Activated CD8-positive, alpha-beta T cell treated with anti-CD3 and anti-CD28 coated beads, Interleukin-2, amount 10 ng/mL, durations not matched to agents 7 days and 5 days (primary cell): Measurements from ENCODE around the gene OVOL1. TPM values are rescaled to one million over a fixed set of nuclear protein-coding genes. Genes with fewer than 3 reads are reported as not detected.
"Not testable (repeated sequence)": the region's sequence is repeated elsewhere in the genome, so short reads cannot be mapped to it uniquely, and the experiment has no call there.

ENCODE experiments used
- ATAC-seq: fragments of 150-1000 bp; cut with Tn5 transposase; one replicate; pipeline ENCODE4 v1.10.0; 2021; ENCODE audit warnings: moderate library complexity
- CTCF ChIA-PET: fragments of 350-600 bp; sonication (Branson Sonifier 250); formaldehyde crosslinking; loops from one replicate; lab custom pipeline; 2021; ENCODE audit warnings: antibody characterized with exemption; lab: Charles Lee
- POLR2A ChIA-PET: fragments of 350-600 bp; sonication (Branson Sonifier 250); formaldehyde crosslinking; loops from one replicate; lab custom pipeline; 2021; ENCODE audit warnings: antibody characterized with exemption; lab: Charles Lee
- DNase-seq: peaks from one replicate; pipeline ENCODE4 v3.0.0-alpha.2; 2020
- H3K27ac Mint-ChIP-seq: one replicate; pipeline ENCODE4 v1.8.0; 2021; ENCODE audit warnings: mild to moderate bottlenecking, mixed read lengths
- H3K27me3 Mint-ChIP-seq: one replicate; pipeline ENCODE4 v1.8.0; 2021; ENCODE audit warnings: low read depth, mixed read lengths
- H3K36me3 Mint-ChIP-seq: one replicate; pipeline ENCODE4 v1.8.0; 2021; ENCODE audit warnings: low read depth, mixed read lengths
- H3K4me1 Mint-ChIP-seq: one replicate; pipeline ENCODE4 v1.8.0; 2021; ENCODE audit warnings: low read depth, mixed read lengths
- H3K4me3 Mint-ChIP-seq: one replicate; pipeline ENCODE4 v1.8.0; 2021; ENCODE audit warnings: mild to moderate bottlenecking, mixed read lengths
- H3K9me3 Mint-ChIP-seq: one replicate; pipeline ENCODE4 v1.8.0; 2022; ENCODE audit warnings: mixed read lengths; ENCODE audit not compliant: insufficient read depth
- total RNA-seq, 2 experiments: library from RNA; stranded (reverse); gene quantifications; one replicate each; pipeline ENCODE4 v1.2.3, GENCODE V29; 2021

OVOL1 gene
- total RNA-seq, 2 experiments from 2014 or later: 0.08 TPM; not detected in 1

DNA sequence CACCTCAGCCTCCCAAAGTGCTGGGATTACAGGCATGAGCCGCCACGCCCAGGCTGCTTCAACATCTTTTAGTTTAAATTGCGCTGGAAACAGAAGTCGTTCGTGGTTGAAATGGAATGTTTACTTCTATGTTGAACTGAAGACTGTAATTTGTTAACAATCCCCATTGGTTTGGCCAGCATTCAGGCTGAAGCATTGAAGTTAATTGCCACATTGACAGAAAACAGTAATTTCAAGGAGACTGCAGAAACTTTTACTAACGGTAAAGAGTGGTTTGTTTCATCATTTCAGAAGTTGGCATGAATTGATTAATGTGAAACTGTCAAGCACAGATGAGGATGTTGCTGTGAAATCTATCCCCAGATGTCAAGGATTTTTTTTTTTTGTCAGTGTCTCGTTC is 20.3 kb upstream of the OVOL1 start:
- CTCF ChIA-PET: interaction anchor here (4.2 kb wide), 1 partner anchor 12 kb away, joined by 25 read pairs; no protein-coding TSS in a partner anchor
- Mint-ChIP-seq H3K27me3 (peaks cover 1% of the 10 kb centered on the region), H3K27ac (no peak overlapping the region), H3K36me3 (no peaks in the 10 kb centered on the region), H3K4me1 (peaks cover 6% of the 10 kb centered on the region), H3K9me3 (no peaks in the 10 kb centered on the region), H3K4me3 (no peak overlapping the region)
- POLR2A ChIA-PET: no interaction called here
- DNase-seq (peak; percentile 9), ATAC-seq (no peak)

DNA sequence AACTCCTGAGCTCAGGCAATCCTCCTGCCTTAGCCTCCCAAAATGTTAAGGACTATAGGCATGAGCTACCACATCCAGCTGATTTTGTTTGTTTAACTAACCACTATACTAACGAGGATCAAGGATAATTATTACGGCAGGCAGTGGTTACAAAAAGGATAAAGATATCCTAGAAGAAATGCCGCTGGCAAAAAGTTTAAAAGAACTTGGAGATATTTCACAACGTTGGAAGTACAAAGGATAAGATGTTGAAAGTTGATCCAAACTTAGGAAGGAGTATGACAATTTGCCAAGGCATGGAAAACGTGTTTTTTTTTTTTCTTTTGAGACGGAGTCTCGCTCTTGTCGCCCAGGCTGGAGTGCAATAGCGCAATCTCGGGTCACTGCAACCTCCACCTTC is 19.5 kb upstream of the OVOL1 start:
- no peaks in the 10 kb centered on the region for H3K27me3 Mint-ChIP-seq
- POLR2A ChIA-PET: no interaction called here
- DNase-seq: no peak

DNA sequence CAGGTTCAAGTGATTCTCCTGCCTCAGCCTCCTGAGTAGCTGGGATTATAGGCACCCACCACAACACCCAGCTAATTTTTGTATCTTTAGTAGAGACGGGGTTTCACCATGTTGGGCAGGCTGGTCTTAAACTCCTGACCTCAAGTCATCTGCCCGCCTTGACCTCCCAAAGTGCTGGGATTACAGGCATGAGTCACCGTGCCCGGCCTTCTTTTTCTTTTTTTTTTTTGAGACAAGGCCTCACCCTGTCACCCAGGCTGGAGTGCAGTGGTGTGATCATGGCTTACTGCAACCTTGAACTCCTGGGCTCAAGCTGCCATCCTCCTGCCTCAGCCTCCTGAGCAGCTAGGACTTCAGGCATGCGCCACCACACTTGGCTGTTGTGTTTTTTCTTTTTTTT is 19.1 kb upstream of the OVOL1 start:
- H3K4me1 Mint-ChIP-seq, POLR2A ChIA-PET, ATAC-seq, H3K27me3 Mint-ChIP-seq, H3K4me3 Mint-ChIP-seq, H3K36me3 Mint-ChIP-seq, H3K9me3 Mint-ChIP-seq, H3K27ac Mint-ChIP-seq: not testable (repeated sequence)
- CTCF ChIA-PET: interaction anchor here (1.3 to 4.2 kb wide), 3 partner anchors 11 to 62 kb away, joined by 3 to 25 read pairs (median 3); partner anchors contain the start of gene KAT5
- DNase-seq: peak; percentile 8

More for the DNA sequence above, 19.5 kb upstream of the OVOL1 start:
- no peak overlapping the region for H3K4me3 Mint-ChIP-seq
- H3K36me3 Mint-ChIP-seq: no peaks in the 10 kb centered on the region
- H3K9me3 Mint-ChIP-seq: no peaks in the 10 kb centered on the region
- CTCF ChIA-PET: interaction anchor here (1.3 to 4.2 kb wide), 3 partner anchors 11 to 62 kb away, joined by 3 to 25 read pairs (median 3); partner anchors contain the start of gene KAT5
- H3K27ac Mint-ChIP-seq: no peak overlapping the region
- peaks cover 6% of the 10 kb centered on the region for H3K4me1 Mint-ChIP-seq
- ATAC-seq: no peak

DNA sequence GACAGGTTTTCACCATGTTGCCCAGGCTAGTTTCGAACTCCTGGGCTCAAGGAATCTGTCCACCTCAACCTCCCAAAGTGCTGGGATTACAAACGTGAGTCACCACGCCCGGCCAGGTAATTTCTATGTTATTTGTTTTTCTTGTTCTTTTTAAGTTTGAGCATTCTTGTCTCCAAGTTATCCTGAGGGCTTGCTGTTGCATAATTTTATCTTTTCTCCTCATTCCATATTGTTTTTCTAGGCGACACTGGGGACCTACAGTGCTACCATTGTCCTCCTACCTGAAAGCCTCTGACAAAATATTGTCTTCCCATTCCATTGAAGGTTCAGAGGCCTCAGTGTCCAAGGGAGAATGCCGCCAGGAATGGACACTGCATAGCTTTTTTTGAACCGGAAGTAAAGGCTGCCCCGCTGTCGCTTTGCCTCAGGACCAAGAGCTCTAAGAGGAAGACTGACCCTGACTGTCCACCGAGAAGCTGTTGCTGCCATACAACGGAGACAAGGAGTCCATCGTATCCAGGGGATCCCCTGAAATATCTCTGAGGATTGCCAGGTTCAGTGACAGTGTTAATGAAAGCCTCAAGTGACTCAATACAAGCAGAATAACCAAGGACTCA is 15.8 kb upstream of the OVOL1 start:
- ATAC-seq (no peak), DNase-seq (no peak)
- POLR2A ChIA-PET: interaction anchor here (1.2 to 2.4 kb wide), 2 partner anchors 9 to 59 kb away, joined by 5 to 10 read pairs; partner anchors contain the start of genes AP5B1 and KAT5
- Mint-ChIP-seq H3K4me3 (no peak overlapping the region), H3K4me1 (peaks cover 8% of the 10 kb centered on the region), H3K27ac (no peak overlapping the region), H3K36me3 (no peaks in the 10 kb centered on the region), H3K27me3 (no peaks in the 10 kb centered on the region), H3K9me3 (no peaks in the 10 kb centered on the region)
- CTCF ChIA-PET: interaction anchor here (0.8 to 3.2 kb wide), 17 partner anchors 9 to 274 kb away, joined by 3 to 49 read pairs (median 6); partner anchors contain the start of genes AP5B1, KAT5, MUS81 and RNASEH2C

DNA sequence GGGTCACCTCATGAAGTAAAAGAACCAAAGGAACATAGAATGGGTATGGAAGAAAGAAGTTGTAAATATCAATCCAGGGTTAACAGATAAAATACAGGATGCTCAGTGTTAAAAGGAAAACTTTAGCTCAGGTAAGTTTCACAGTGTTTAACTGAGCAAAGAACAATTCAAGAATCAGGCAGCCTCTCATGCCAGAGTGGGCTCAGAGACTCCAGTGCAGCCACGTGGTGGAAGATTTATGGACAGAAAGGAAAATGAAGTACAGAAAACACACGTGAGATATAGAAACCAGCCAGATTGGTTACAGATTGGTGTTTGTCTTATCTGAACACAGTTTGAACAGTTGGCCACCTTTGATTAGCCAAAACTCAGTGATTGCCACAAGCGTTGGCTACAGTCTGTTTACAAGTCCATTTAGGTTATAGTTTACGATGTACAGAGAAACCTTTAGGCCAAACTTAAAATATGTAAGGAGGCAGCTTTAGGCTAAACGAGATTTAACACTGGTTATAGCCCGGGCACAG is 15.2 kb upstream of the OVOL1 start:
- peaks cover 8% of the 10 kb centered on the region for H3K4me1 Mint-ChIP-seq
- no peaks in the 10 kb centered on the region for H3K27me3 Mint-ChIP-seq
- H3K36me3 Mint-ChIP-seq: peaks cover 2% of the 10 kb centered on the region
- H3K9me3 Mint-ChIP-seq: no peaks in the 10 kb centered on the region
- no peak for ATAC-seq
- ChIA-PET CTCF (interaction anchor here (1.4 to 3.2 kb wide), 8 partner anchors 8 to 60 kb away, joined by 4 to 49 read pairs (median 12); partner anchors contain the start of genes AP5B1, KAT5 and RNASEH2C), POLR2A (interaction anchor here (2.4 kb wide), 1 partner anchor 60 kb away, joined by 10 read pairs; the partner anchor contains the start of gene KAT5)
- no peak for DNase-seq
- no peak overlapping the region for H3K4me3 Mint-ChIP-seq
- no peak overlapping the region for H3K27ac Mint-ChIP-seq

DNA sequence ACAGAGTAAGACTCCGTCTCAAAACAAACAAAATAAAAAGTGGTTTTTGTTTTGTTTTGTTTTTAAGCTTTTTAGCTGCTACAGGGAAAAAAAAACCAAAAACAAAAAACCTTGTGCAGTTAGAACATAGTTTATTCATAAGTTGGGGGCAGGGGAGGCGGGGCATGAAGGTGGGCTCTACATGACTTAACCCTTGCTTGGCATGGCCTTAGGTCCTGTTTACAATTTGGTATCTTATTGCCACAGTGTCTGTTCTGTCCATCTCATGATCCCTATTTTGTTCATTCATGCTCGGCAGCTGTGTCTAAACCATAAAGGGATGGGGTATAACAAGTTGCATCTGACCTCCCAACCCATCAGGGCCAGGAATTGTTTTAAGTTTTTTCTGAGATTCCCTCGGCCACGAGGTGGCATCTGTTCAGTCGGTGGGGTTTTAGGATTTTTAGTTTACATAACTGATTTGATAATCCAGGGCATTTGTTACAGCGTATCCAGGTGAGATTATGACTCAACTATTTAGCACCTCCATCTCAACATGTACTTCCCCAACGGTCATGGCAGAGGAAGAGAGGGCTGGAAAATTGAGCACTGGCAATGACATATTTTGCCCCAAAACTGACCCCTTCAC is 13.0 kb upstream of the OVOL1 start:
- H3K36me3 Mint-ChIP-seq: peaks cover 14% of the 10 kb centered on the region
- ChIA-PET POLR2A (no interaction called here), CTCF (interaction anchor here (0.7 to 10.0 kb wide), 5 partner anchors 44 to 197 kb away, joined by 3 to 210 read pairs (median 3); partner anchors contain the start of genes KAT5 and RNASEH2C)
- no peak for ATAC-seq
- peaks cover 13% of the 10 kb centered on the region for H3K4me1 Mint-ChIP-seq
- no peaks in the 10 kb centered on the region for H3K27me3 Mint-ChIP-seq
- no peak overlapping the region for H3K4me3 Mint-ChIP-seq
- peak; percentile 19 for DNase-seq
- H3K27ac Mint-ChIP-seq: no peak overlapping the region
- H3K9me3 Mint-ChIP-seq: no peaks in the 10 kb centered on the region

DNA sequence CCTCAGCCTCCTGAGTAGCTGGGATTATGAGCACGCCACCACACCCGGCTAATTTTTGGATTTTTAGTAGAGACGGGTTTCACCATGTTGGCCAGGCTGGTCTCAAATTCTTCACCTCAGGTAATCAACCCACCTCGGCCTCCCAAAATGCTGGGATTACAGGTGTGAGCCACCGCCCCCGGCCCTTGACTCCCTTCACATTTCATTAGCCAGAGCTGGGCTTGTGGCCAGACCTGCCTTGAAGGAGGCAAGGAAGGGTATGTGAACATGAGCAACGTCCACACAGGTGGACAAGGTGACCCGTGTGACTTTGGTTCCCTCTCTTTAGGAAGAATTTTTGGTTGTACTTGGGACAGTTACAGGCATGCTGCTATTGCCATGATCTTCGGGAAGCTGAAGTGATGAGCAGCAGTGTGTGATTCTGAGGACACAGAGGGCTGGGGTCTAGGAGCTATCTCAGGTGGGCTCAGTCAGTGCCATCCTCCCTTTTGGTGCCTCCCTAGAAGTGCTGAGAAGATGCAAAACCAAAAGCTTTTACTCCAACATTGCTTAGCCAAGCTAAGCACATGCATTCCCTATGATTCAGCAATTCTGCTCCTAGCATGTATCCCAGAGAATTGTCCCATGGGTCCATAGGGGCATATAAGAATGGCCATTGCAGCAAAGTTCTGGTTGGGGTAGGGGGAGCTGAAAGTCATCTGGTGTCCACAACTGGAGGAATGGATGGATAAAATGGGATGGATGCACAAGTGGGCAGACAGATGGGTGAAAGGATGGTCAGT is 12.1 kb upstream of the OVOL1 start:
- Mint-ChIP-seq H3K4me1 (peaks cover 17% of the 10 kb centered on the region), H3K9me3 (no peaks in the 10 kb centered on the region), H3K4me3 (no peak overlapping the region), H3K27me3 (no peaks in the 10 kb centered on the region), H3K27ac (no peak overlapping the region), H3K36me3 (peaks cover 16% of the 10 kb centered on the region)
- ChIA-PET CTCF (interaction anchor here (0.7 to 10.0 kb wide), 6 partner anchors 13 to 196 kb away, joined by 3 to 210 read pairs (median 4); partner anchors contain the start of genes KAT5 and RNASEH2C), POLR2A (interaction anchor here (1.1 kb wide), 1 partner anchor 63 kb away, joined by 4 read pairs; the partner anchor contains the start of gene KAT5)
- ATAC-seq (no peak), DNase-seq (peak; percentile 16)

DNA sequence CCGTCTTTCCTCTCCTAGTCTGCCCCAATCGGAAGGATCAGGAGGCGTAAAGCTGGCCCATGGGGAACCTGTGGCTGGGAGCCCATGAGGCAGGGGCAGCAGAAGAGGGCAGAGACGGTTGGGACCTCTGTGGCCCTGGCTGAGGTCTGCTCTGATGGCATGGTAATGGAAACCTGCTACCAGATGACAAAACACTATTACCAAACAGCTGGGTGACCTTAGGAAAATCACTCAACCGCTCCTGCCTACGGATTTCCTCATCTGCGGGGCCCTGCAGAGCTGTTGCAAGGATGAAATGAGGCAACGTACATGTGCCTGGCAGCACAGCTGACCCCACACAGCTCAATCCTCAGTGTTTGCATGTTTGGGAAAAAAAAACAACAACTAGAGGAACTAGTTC is 10.7 kb upstream of the OVOL1 start:
- CTCF ChIA-PET: interaction anchor here (0.9 to 10.0 kb wide), 6 partner anchors 9 to 269 kb away, joined by 3 to 210 read pairs (median 4); partner anchors contain the start of gene FIBP

DNA sequence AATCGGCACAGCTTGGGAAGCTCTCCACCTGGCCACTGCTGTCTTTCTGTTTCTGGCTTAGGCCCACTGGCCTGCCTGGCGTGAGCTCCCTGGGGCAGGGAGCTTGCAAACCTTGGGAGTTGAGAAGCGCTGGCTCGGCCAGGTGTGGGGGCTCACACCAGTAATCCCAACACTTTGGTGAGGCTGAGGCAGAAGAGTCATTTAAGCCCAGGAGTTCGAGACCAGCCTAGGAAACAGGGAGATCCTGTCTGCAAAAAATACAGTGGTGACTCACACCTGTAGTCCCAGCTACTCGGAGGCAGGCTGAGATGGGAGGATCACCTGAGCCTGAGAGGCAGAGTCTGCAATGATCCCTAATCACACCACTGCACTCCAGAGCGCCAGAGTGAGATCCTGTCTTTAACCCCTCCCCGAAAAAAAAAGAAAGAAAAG is 10.1 kb upstream of the OVOL1 start:
- H3K4me3 Mint-ChIP-seq: no peak overlapping the region
- DNase-seq (peak; percentile 16), ATAC-seq (no peak)
- ChIA-PET POLR2A (interaction anchor here (0.7 kb wide), 1 partner anchor 659 kb away, joined by 3 read pairs; no protein-coding TSS in a partner anchor), CTCF (interaction anchor here (0.9 to 10.0 kb wide), 6 partner anchors 8 to 268 kb away, joined by 3 to 210 read pairs (median 4); partner anchors contain the start of gene FIBP)
- no peaks in the 10 kb centered on the region for H3K9me3 Mint-ChIP-seq
- H3K36me3 Mint-ChIP-seq: peaks cover 16% of the 10 kb centered on the region
- H3K27me3 Mint-ChIP-seq: no peaks in the 10 kb centered on the region
- H3K4me1 Mint-ChIP-seq: peaks cover 15% of the 10 kb centered on the region
- no peak overlapping the region for H3K27ac Mint-ChIP-seq

More for the DNA sequence above, 10.7 kb upstream of the OVOL1 start:
- Mint-ChIP-seq H3K4me3 (no peak overlapping the region), H3K27ac (no peak overlapping the region), H3K4me1 (peaks cover 15% of the 10 kb centered on the region), H3K9me3 (no peaks in the 10 kb centered on the region), H3K36me3 (peaks cover 16% of the 10 kb centered on the region), H3K27me3 (no peaks in the 10 kb centered on the region)
- peak; percentile 17 for DNase-seq
- POLR2A ChIA-PET: interaction anchor here (0.7 kb wide), 1 partner anchor 658 kb away, joined by 3 read pairs; no protein-coding TSS in a partner anchor
- no peak for ATAC-seq

DNA sequence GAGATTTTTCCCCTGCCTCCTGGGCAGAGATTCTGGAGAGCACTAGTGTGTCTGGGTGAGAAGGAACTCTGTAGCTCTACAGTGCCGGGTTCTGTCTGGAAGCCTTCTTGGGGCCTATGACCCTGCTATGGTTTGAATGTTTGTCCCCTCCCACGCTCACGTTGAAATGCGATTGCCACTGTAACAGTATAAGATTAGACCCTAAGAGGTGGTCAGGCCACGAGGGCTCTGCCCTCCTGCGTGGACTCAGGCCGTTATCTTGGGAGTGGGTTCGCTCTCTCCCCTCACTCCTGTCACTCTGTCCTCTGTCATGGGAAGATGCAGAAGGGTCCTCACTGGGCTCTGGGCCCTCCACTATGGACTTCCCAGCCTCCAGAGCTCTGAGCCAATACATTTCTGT is 9.6 kb upstream of the OVOL1 start:
- Mint-ChIP-seq H3K9me3 (no peaks in the 10 kb centered on the region), H3K27ac (no peak overlapping the region), H3K4me3 (no peak overlapping the region), H3K4me1 (peaks cover 15% of the 10 kb centered on the region), H3K36me3 (peaks cover 16% of the 10 kb centered on the region), H3K27me3 (no peaks in the 10 kb centered on the region)
- ChIA-PET CTCF (interaction anchor here (1.1 to 10.0 kb wide), 4 partner anchors 11 to 268 kb away, joined by 3 to 210 read pairs (median 14); no protein-coding TSS in a partner anchor), POLR2A (no interaction called here)
- no peak for ATAC-seq
- peak; percentile 16 for DNase-seq
